Nucleus accumbens (tissue), 56 donors: ENCODE data around the gene ZNF804A.

Source experiments
- DNase-seq, 56 donors: peaks; one replicate each; lab custom pipeline; 2025; lab: John Stamatoyannopoulos, UW

Gene ZNF804A

DNA sequence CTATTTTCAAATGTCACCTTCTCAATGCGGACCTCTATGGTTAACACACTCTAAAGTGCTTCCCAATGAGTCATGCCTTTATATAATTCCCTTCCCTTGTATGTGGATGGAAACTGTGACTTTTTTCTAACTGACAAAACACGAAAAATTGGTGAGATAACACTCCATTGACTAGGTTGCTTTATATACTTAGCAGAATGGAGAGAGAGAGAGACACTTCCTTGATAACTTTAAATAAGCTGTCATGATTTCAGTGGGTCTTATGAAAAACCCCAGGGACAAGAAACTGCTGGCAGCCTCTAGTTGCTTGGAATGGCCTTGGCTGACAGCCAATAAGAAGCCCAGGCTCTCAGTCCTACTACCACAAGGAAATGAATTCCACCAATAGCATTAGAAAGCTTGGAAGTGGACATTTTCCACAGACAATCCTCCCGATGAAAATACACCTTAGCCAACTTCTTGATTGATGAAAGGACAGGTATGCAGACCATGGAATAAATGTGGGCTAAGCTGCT is 322.2 kb downstream of the ZNF804A start:
- no peak for DNase-seq

GRCh38 chr2:184921676-184922075 is 323.3 kb downstream of the ZNF804A start:
- DNase-seq: no peak

DNA sequence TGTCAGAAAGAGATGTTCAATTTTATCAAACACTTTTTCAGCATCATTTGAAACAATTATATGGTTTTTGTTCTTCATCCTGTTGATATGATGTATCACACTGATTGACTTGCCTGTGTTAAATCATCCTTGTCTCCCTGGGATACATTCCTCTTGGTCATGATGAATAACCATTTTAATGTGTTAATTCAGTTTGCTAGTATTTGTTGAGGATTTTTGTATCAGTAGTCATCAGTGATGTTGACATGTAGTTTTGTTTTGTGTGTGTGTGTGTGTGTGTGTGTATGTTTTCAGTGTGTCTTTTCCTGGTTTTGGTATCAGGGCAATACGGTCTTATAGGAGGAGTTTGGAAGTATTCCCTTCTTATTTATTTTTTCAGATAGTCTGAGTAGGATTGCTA is 325.4 kb downstream of the ZNF804A start:
- no peak for DNase-seq

DNA sequence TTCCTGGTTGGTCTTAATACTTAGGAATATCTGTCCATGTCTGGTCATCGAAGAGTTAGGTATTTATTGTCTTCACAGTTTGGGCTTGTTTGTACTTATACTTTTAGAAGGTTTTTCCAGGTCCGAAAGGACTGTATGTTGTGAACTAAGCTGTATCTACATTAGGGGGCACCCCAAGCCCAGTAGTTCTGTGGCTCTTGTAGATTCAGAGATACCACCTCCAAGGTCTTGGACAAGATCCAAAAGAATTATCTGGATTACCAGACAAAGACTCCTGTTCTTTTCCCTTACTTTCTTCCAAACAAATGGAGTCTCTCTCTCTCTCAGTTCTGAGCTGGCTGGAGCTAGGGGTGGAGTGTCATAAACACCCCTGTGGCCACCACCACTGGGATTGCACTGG is 328.7 kb downstream of the ZNF804A start:
- no peak for DNase-seq

DNA sequence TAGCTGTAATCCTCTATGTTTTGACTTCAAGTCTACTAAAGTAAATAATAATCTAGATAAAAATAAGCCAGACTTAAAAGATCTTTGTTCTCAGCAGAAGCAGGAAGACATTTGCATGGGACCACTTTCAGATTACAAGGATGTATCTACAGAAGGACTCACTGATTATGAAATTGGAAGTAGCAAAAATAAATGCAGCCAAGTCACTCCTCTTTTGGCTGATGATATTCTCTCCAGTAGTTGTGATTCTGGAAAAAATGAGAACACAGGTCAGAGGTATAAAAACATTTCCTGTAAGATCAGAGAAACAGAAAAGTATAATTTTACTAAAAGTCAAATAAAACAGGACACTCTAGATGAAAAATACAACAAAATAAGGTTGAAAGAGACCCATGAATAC is 338.4 kb downstream of the ZNF804A start:
- no peak for DNase-seq

- DNase-seq: no peak
These were observed 340.1 kb downstream of the ZNF804A start for GRCh38 chr2:184938221-184938985.

GRCh38 chr2:184945326-184945725 is 347.0 kb downstream of the ZNF804A start:
- no peak for DNase-seq

GRCh38 chr2:184945824-184946223 is 347.5 kb downstream of the ZNF804A start:
- DNase-seq: no peak

- DNase-seq: no peak
These were observed 358.5 kb downstream of the ZNF804A start for GRCh38 chr2:184956856-184957255.

DNA sequence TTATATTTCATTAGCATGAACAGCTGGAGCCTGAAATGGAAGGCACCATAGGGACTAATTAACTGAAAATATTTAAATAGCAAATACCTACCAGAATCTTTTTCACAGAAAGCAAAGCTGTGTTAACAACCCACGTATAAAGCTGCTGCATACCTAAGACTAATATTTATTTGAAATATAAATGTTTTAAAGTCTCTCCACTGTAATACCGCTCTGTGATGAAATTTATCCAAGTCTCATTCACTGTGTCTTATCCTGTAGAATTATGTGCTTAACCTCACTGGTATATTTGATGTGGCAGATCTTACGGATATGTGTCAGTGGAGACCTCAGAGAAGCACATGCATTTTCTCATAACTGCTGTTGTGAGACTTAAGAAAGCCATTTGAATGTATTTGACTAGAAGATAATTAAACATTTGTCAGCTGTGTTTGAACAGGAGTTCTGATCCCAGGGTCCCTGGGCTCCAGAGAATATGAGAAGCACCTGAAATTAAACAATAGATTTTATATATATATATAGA is 373.3 kb downstream of the ZNF804A start:
- no peak for DNase-seq
